Measurements from ENCODE around the gene ZMAT5.

The ZMAT5 gene, protein sequence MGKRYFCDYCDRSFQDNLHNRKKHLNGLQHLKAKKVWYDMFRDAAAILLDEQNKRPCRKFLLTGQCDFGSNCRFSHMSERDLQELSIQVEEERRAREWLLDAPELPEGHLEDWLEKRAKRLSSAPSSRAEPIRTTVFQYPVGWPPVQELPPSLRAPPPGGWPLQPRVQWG

DNA sequence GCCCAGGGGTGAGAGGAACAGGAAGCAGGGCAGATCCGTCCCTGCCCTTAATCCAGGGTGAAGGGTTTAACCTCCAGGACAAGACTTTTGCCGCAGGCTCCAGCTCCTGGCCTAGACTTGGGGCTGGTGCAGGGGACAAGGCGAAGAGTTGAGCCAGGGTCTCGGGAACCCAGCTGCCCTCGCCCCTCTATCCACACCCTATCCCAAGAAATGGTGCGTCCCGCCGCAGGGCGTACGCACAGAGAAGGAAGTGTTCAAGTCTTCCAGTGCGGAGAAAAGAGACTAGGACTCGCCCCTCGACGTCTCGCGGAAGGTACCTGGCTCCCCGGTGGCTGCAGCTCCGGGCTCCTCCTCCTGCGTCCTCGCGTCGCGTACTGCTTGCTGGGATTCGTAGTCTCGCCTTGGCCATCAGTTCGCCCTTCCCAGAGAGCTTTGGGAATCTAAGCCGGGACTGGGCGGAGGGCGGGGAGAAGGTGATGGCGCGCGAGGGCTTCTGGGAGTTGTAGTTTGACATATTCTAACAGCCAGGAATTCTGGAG, at the start of gene ZMAT5:
Gene ZMAT5 (minus strand): TSS at position 376 of the 539 bp plus-strand sequence. CDS start 18,463 bp downstream, outside the sequence.
- Histone ChIP-seq H3K9me3 (ENCODE audit: severe bottlenecking) (no peaks in the 10 kb centered on the region), H3K4me3 (ENCODE audit: severe bottlenecking) (peak within 1 kb of the TSS; percentile 71), H3K27me3 (ENCODE audit: insufficient read depth, poor library complexity, severe bottlenecking) (no peaks in the 10 kb centered on the region), H3K27ac (ENCODE audit: poor library complexity, severe bottlenecking) (peak within 1 kb of the TSS; percentile 56), H3K36me3 (ENCODE audit: low read depth) (peaks cover 23% of the 10 kb centered on the region), H3K4me1 (ENCODE audit: insufficient read depth, poor library complexity, severe bottlenecking) (no peaks in the 10 kb centered on the region)
- TF ChIP-seq, protein P1, sequence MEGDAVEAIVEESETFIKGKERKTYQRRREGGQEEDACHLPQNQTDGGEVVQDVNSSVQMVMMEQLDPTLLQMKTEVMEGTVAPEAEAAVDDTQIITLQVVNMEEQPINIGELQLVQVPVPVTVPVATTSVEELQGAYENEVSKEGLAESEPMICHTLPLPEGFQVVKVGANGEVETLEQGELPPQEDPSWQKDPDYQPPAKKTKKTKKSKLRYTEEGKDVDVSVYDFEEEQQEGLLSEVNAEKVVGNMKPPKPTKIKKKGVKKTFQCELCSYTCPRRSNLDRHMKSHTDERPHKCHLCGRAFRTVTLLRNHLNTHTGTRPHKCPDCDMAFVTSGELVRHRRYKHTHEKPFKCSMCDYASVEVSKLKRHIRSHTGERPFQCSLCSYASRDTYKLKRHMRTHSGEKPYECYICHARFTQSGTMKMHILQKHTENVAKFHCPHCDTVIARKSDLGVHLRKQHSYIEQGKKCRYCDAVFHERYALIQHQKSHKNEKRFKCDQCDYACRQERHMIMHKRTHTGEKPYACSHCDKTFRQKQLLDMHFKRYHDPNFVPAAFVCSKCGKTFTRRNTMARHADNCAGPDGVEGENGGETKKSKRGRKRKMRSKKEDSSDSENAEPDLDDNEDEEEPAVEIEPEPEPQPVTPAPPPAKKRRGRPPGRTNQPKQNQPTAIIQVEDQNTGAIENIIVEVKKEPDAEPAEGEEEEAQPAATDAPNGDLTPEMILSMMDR (IDR thresholded peaks at IDR 0.05; ENCODE audit: poor library complexity, severe bottlenecking), result no peak
- DNase-seq (ENCODE audit: low spot score) (peak; percentile 98), ATAC-seq (ENCODE audit: low read depth) (peak; percentile 97)

DNA sequence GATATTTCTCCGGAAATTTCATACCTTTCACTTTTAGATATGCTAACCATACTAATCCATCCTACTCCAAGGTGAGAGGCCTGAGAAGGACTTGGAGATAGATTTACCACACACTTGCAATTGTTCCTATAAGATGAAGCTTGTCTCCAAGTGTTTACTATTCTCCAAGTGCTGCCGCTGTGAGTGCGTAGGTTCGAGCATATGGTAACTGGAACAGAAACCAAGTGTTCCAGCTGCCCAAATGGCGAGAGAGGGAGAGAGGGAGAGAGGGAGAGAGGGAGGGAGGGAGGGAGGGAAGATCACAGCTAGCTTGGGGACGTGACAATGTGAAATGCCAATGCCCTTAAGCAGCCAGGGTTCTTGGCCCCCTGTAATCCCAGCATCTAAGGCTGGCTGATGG, 49.7 kb upstream of the ZMAT5 start:
- peaks cover 55% of the 10 kb centered on the region for H3K36me3 ChIP-seq (ENCODE audit: low read depth)
- H3K27ac ChIP-seq (ENCODE audit: poor library complexity, severe bottlenecking), result peak overlapping the region; percentile 21
- no peaks in the 10 kb centered on the region for H3K27me3 ChIP-seq (ENCODE audit: insufficient read depth, poor library complexity, severe bottlenecking)

DNA sequence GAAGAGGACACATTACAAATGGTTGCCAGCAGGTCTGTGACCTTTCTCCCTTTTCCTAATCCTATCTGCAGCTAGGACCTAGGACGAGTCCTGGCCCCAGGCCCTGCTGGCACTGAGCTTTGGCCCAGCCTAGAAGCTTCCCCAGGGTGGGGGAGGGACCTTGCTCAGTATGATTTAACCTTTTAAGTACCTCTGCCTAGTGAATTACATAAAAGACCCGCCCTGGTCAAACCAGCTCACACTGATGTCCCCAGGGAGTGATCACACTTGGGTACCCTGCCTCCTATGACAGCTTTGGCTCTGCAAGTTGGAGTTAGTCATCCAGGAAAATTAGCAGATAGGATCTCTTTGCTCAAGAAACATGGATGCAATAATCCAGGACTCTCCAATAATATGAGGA, 49.3 kb upstream of the ZMAT5 start:
- Histone ChIP-seq H3K36me3 (ENCODE audit: low read depth) (peaks cover 58% of the 10 kb centered on the region), H3K27ac (ENCODE audit: poor library complexity, severe bottlenecking) (peak overlapping the region; percentile 21), H3K9me3 (ENCODE audit: severe bottlenecking) (no peaks in the 10 kb centered on the region), H3K4me1 (ENCODE audit: insufficient read depth, poor library complexity, severe bottlenecking) (peaks cover 2% of the 10 kb centered on the region), H3K4me3 (ENCODE audit: severe bottlenecking) (no peak overlapping the region), H3K27me3 (ENCODE audit: insufficient read depth, poor library complexity, severe bottlenecking) (no peaks in the 10 kb centered on the region)
- TF ChIP-seq, protein P1 (IDR thresholded peaks at IDR 0.05; ENCODE audit: poor library complexity, severe bottlenecking), result no peak
- ATAC-seq (ENCODE audit: low read depth) (no peak), DNase-seq (ENCODE audit: low spot score) (no peak)

More for the DNA sequence above, 49.7 kb upstream of the ZMAT5 start:
- TF ChIP-seq, protein P1 (IDR thresholded peaks at IDR 0.05; ENCODE audit: poor library complexity, severe bottlenecking), result no peak
- DNase-seq (ENCODE audit: low spot score) (no peak), ATAC-seq (ENCODE audit: low read depth) (no peak)
- Histone ChIP-seq H3K9me3 (ENCODE audit: severe bottlenecking) (no peaks in the 10 kb centered on the region), H3K4me1 (ENCODE audit: insufficient read depth, poor library complexity, severe bottlenecking) (peaks cover 5% of the 10 kb centered on the region), H3K4me3 (ENCODE audit: severe bottlenecking) (no peak overlapping the region)

DNA sequence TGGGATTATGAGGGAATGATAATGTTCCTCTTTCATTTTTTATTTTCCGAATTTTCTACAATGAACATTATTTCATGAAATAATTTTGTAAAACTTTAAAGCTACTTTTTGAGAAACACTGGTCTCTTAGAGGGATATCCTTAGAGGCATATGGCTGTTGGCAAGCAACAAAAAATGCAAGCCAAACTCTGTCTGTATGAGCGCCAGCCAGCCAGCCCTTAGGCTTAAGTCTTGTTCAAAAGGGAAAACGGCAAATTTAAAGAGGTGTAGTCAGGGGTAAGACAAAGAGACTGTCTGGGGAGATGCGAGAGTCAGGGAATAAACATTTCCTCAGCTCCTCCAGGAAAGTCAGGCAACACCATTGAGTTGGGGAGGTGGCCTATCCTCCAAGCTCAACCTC, 48.8 kb upstream of the ZMAT5 start:
- Histone ChIP-seq H3K27me3 (ENCODE audit: insufficient read depth, poor library complexity, severe bottlenecking) (no peaks in the 10 kb centered on the region), H3K4me1 (ENCODE audit: insufficient read depth, poor library complexity, severe bottlenecking) (no peaks in the 10 kb centered on the region), H3K36me3 (ENCODE audit: low read depth) (peaks cover 63% of the 10 kb centered on the region), H3K27ac (ENCODE audit: poor library complexity, severe bottlenecking) (no peak overlapping the region), H3K9me3 (ENCODE audit: severe bottlenecking) (no peaks in the 10 kb centered on the region), H3K4me3 (ENCODE audit: severe bottlenecking) (no peak overlapping the region)
- no peak for ATAC-seq (ENCODE audit: low read depth)
- TF ChIP-seq, protein P1 (IDR thresholded peaks at IDR 0.05; ENCODE audit: poor library complexity, severe bottlenecking), result no peak
- no peak for DNase-seq (ENCODE audit: low spot score)

DNA sequence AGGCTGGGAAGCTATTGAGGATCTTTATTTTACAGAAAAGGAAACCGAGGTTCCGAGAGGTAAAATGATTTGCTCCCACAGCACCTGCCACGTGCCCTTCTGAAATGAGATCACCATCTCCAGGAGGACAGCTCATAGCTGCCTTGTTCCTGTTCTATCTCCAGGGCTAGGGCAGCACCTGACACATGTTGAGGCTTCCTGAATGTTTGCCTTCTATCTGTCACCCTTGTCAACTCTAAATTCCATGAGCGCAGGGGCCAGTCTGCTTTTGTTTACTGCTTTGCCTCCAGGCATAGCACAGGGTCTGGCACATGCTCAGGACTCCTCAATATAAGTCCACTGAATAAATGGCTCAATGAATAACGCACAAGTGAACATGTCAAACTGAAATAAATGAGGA, 47.2 kb upstream of the ZMAT5 start:
- TF ChIP-seq, protein P1 (IDR thresholded peaks at IDR 0.05; ENCODE audit: poor library complexity, severe bottlenecking), result no peak
- Histone ChIP-seq H3K27me3 (ENCODE audit: insufficient read depth, poor library complexity, severe bottlenecking) (no peaks in the 10 kb centered on the region), H3K27ac (ENCODE audit: poor library complexity, severe bottlenecking) (no peak overlapping the region), H3K36me3 (ENCODE audit: low read depth) (peaks cover 63% of the 10 kb centered on the region), H3K4me1 (ENCODE audit: insufficient read depth, poor library complexity, severe bottlenecking) (no peaks in the 10 kb centered on the region), H3K9me3 (ENCODE audit: severe bottlenecking) (no peaks in the 10 kb centered on the region), H3K4me3 (ENCODE audit: severe bottlenecking) (no peak overlapping the region)
- DNase-seq (ENCODE audit: low spot score) (no peak), ATAC-seq (ENCODE audit: low read depth) (no peak)
